SK-N-SH (cell line): ENCODE measurements around the gene TSSK2. TPM values are rescaled to one million over a fixed set of nuclear protein-coding genes. Genes with fewer than 3 reads are reported as not detected.

Experiments used
- CTCF ChIA-PET: fragments of 300-600, 350-600 bp; formaldehyde crosslinking; extraction: SDS; loops from one replicate; lab custom pipeline; 2021; lab: Yijun Ruan, JAX
- POLR2A ChIA-PET: fragments of 350-600 bp; sonication (Branson Sonifier 250); formaldehyde crosslinking; extraction: SDS; loops from one replicate; lab custom pipeline; 2020; ENCODE audit warnings: antibody characterized with exemption, inconsistent platforms; lab: Yijun Ruan, JAX
- DNase-seq: peaks from one replicate; pipeline ENCODE4 v3.0.0; 2012
- H2AFZ ChIP-seq: fragments of 200-600 bp; sonication (generic); 2 replicates; pipeline ENCODE4 v1.8.1; 2016; ENCODE audit warnings: antibody characterized with exemption, mild to moderate bottlenecking, low read depth
- H3F3A ChIP-seq: fragments of 200-600 bp; sonication (generic); replicated peaks from 2 replicates; pipeline ENCODE3; 2016; ENCODE audit warnings: antibody characterized with exemption, mild to moderate bottlenecking; ENCODE audit not compliant: insufficient read depth
- H3K27ac ChIP-seq, 2 experiments: fragments of 200-500 bp in 1 of 2; fragments of 200-600 bp in 1 of 2; sonication (Bioruptor generic) in 1 of 2; sonication (generic), shearing (Covaris generic) in 1 of 2; 2 replicates each; pipeline versions ENCODE4 v1.5.1 to v1.6.1; 2014 to 2016; ENCODE audit warnings: low read depth in 2 of 2, inconsistent platforms in 1 of 2, low read length in 1 of 2, mild to moderate bottlenecking in 1 of 2, mixed read lengths in 1 of 2
- H3K27me3 ChIP-seq: fragments of 200-600 bp; sonication (generic), shearing (Covaris generic); 2 replicates; pipeline ENCODE4 v1.6.1; 2016; ENCODE audit warnings: mixed run types; ENCODE audit not compliant: insufficient read depth
- H3K36me3 ChIP-seq, 2 experiments: fragments of 200-500 bp in 1 of 2; fragments of 200-600 bp in 1 of 2; sonication (Bioruptor generic) in 1 of 2; sonication (generic) in 1 of 2; replicated peaks in 1 of 2; 2 replicates each; pipeline versions ENCODE3 to v1.5.1; 2014 to 2016; ENCODE audit warnings: low read length in 1 of 2, mild to moderate bottlenecking in 1 of 2; ENCODE audit not compliant: insufficient read depth in 2 of 2, control insufficient read depth in 1 of 2
- H3K4me1 ChIP-seq, 2 experiments: fragments of 200-500 bp in 1 of 2; fragments of 200-600 bp in 1 of 2; sonication (Bioruptor generic) in 1 of 2; sonication (generic), shearing (Covaris generic) in 1 of 2; 2 replicates each; pipeline versions ENCODE4 v1.5.1 to v1.6.1; 2014 to 2016; ENCODE audit warnings: low read depth in 1 of 2, low read length in 1 of 2, mixed run types in 1 of 2; ENCODE audit not compliant: insufficient read depth in 2 of 2, control insufficient read depth in 1 of 2
- H3K4me2 ChIP-seq: fragments of 200-600 bp; sonication (generic), shearing (Covaris generic); 2 replicates; pipeline ENCODE4 v1.6.1; 2017; ENCODE audit warnings: mixed run types
- H3K4me3 ChIP-seq, 2 experiments: fragments of 200-500 bp in 1 of 2; fragments of 200-600 bp in 1 of 2; sonication (Bioruptor generic) in 1 of 2; sonication (generic), shearing (Covaris generic) in 1 of 2; 2 replicates each; pipeline versions ENCODE4 v1.5.1 to v1.8.1; 2014 to 2016; ENCODE audit warnings: low read depth in 2 of 2, inconsistent platforms in 1 of 2, low read length in 1 of 2, mild to moderate bottlenecking in 1 of 2, mixed read lengths in 1 of 2, moderate library complexity in 1 of 2
- H3K79me2 ChIP-seq: fragments of 200-600 bp; sonication (generic); 2 replicates; pipeline ENCODE4 v1.8.1; 2017; ENCODE audit warnings: mild to moderate bottlenecking; ENCODE audit not compliant: insufficient read depth
- H3K9ac ChIP-seq: fragments of 200-600 bp; sonication (generic); 2 replicates; pipeline ENCODE4 v1.6.1; 2017; ENCODE audit warnings: mixed run types
- H3K9me2 ChIP-seq: fragments of 200-600 bp; sonication (generic); 2 replicates; pipeline ENCODE4 v1.6.1; 2017; ENCODE audit warnings: mixed run types
- H3K9me3 ChIP-seq: fragments of 200-600 bp; sonication (generic); 2 replicates; pipeline ENCODE4 v1.6.1; 2017; ENCODE audit warnings: mixed run types, mild to moderate bottlenecking, moderate library complexity
- H4K20me1 ChIP-seq: fragments of 200-600 bp; sonication (generic); 2 replicates; pipeline ENCODE4 v1.6.1; 2017; ENCODE audit warnings: mild to moderate bottlenecking, mixed run types; ENCODE audit not compliant: insufficient read depth
- CTCF ChIP-seq: fragments of 200-600 bp; sonication (generic); IDR thresholded peaks from 2 replicates; pipeline ENCODE4 v1.6.1; 2017; ENCODE audit warnings: antibody characterized with exemption, mild to moderate bottlenecking, moderate library complexity
- EZH2phosphoT487 ChIP-seq: fragments of 200-600 bp; sonication (generic); IDR thresholded peaks from 2 replicates; pipeline ENCODE4 v1.6.1; 2017; ENCODE audit warnings: low read depth, mixed run types, mild to moderate bottlenecking, antibody characterized with exemption, moderate library complexity, borderline replicate concordance
- FOSL2 ChIP-seq: IDR thresholded peaks from 2 replicates; pipeline ENCODE4 v1.4.0; 2012; ENCODE audit warnings: low read depth, mild to moderate bottlenecking, moderate library complexity, borderline replicate concordance
- GATA2 ChIP-seq: sonication (generic); formaldehyde crosslinking; IDR thresholded peaks from 2 replicates; pipeline ENCODE4 v1.5.0; 2020; ENCODE audit warnings: mild to moderate bottlenecking, missing genetic modification reagents
- IRF3 ChIP-seq: fragments of 150-350 bp; IDR thresholded peaks from 2 replicates; pipeline ENCODE4 v1.6.1; 2016; ENCODE audit warnings: mild to moderate bottlenecking, low read depth, low read length
- JUND ChIP-seq: IDR thresholded peaks from 2 replicates; pipeline ENCODE4 v1.4.0; 2012
- MXI1 ChIP-seq: IDR thresholded peaks from 2 replicates; pipeline ENCODE4 v1.6.1; 2012; ENCODE audit warnings: mild to moderate bottlenecking, low read depth, low read length, improper control_type of control experiment
- NFIC ChIP-seq: IDR thresholded peaks from 2 replicates; pipeline ENCODE4 v1.4.0; 2012; ENCODE audit warnings: borderline replicate concordance
- NRF1 ChIP-seq: IDR thresholded peaks from 2 replicates; pipeline ENCODE4 v1.6.1; 2012; ENCODE audit warnings: low read depth, mild to moderate bottlenecking, low read length
- RAD21 ChIP-seq: IDR thresholded peaks from 2 replicates; pipeline ENCODE4 v1.6.1; 2012; ENCODE audit warnings: mild to moderate bottlenecking, low read length
- RFX5 ChIP-seq: IDR thresholded peaks from 2 replicates; pipeline ENCODE4 v1.6.1; 2012; ENCODE audit warnings: mild to moderate bottlenecking, improper control_type of control experiment, low read length
- RXRA ChIP-seq: IDR thresholded peaks from 2 replicates; pipeline ENCODE4 v1.4.0; 2012; ENCODE audit warnings: low read depth, mild to moderate bottlenecking, borderline replicate concordance
- TAF1 ChIP-seq: IDR thresholded peaks from 2 replicates; pipeline ENCODE4 v1.6.1; 2012; ENCODE audit warnings: low read depth, mild to moderate bottlenecking, low read length, moderate library complexity, borderline replicate concordance
- ZBTB33 ChIP-seq: IDR thresholded peaks from 2 replicates; pipeline ENCODE4 v1.4.0; 2012; ENCODE audit warnings: low read depth, borderline replicate concordance
- WGBS: methylation state at CpG from one replicate; pipeline ENCODE4 v1.1.6; 2017; ENCODE audit warnings: low lambda C conversion rate; 5-methylcytosine and 5-hydroxymethylcytosine counted together
- polyA plus RNA-seq, 3 experiments: library from polyadenylated mRNA; depleted of rRNA; stranded (reverse); fragments of >200 nt; gene quantifications; 2 replicates each; pipeline ENCODE4 v1.2.3, GENCODE V29; 2012
- TF ChIP-seq, protein P1 (sequence below): IDR thresholded peaks from 2 replicates; pipeline ENCODE4; 2012
- TF ChIP-seq, protein P2 (sequence below): IDR thresholded peaks from 2 replicates; pipeline ENCODE4 v1.6.1; 2012; ENCODE audit warnings: mild to moderate bottlenecking, low read depth, low read length, moderate library complexity

Gene TSSK2
- polyA plus RNA-seq, 1 of the 3 experiments (the other 2 are of a cell fraction), result not detected

GRCh38 chr22:19127329-19128008, 3.6 kb upstream of the TSSK2 start:
- Histone ChIP-seq H3K36me3 (peaks cover under 1 to 4% of the 10 kb centered on the region in 2 experiments), H3K4me1 (peaks cover 0 to 6% of the 10 kb centered on the region in 2 experiments; a peak in 1 of 4 replicates), H3K4me2 (no peak overlapping the region), H4K20me1 (no peaks in the 10 kb centered on the region), H3K79me2 (no peaks in the 10 kb centered on the region), H3K9ac (no peak overlapping the region), H3K27ac (no peak overlapping the region), H3K9me3 (no peaks in the 10 kb centered on the region), H2AFZ (no peak overlapping the region), H3K4me3 (no peak overlapping the region), H3K27me3 (no peaks in the 10 kb centered on the region), H3F3A (no peaks in the 10 kb centered on the region), H3K9me2 (no peaks in the 10 kb centered on the region)
- ChIA-PET CTCF (interaction anchor here (2.1 kb wide), 1 partner anchor 17 kb away, joined by 14 read pairs; the partner anchor contains the start of gene ESS2), POLR2A (interaction anchor here (0.6 kb wide), 1 partner anchor 107 kb away, joined by 3 read pairs; no protein-coding TSS in a partner anchor)
- 86% methylated on average over 8 of the region's 16 CpGs for WGBS
- no peak for DNase-seq
- TF ChIP-seq NFIC (no peak), GATA2 (CRISPR knock-in tag) (no peak), MXI1 (no peak), TAF1 (no peak), RFX5 (no peak), JUND (no peak), NRF1 (no peak), ZBTB33 (no peak), RAD21 (no peak), CTCF (no peak), FOSL2 (no peak), EZH2phosphoT487 (no peak), RXRA (no peak), IRF3 (no peak)
- TF ChIP-seq, protein P1, sequence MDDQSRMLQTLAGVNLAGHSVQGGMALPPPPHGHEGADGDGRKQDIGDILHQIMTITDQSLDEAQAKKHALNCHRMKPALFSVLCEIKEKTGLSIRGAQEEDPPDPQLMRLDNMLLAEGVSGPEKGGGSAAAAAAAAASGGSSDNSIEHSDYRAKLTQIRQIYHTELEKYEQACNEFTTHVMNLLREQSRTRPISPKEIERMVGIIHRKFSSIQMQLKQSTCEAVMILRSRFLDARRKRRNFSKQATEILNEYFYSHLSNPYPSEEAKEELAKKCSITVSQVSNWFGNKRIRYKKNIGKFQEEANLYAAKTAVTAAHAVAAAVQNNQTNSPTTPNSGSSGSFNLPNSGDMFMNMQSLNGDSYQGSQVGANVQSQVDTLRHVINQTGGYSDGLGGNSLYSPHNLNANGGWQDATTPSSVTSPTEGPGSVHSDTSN, result no peak
- TF ChIP-seq, protein P2, sequence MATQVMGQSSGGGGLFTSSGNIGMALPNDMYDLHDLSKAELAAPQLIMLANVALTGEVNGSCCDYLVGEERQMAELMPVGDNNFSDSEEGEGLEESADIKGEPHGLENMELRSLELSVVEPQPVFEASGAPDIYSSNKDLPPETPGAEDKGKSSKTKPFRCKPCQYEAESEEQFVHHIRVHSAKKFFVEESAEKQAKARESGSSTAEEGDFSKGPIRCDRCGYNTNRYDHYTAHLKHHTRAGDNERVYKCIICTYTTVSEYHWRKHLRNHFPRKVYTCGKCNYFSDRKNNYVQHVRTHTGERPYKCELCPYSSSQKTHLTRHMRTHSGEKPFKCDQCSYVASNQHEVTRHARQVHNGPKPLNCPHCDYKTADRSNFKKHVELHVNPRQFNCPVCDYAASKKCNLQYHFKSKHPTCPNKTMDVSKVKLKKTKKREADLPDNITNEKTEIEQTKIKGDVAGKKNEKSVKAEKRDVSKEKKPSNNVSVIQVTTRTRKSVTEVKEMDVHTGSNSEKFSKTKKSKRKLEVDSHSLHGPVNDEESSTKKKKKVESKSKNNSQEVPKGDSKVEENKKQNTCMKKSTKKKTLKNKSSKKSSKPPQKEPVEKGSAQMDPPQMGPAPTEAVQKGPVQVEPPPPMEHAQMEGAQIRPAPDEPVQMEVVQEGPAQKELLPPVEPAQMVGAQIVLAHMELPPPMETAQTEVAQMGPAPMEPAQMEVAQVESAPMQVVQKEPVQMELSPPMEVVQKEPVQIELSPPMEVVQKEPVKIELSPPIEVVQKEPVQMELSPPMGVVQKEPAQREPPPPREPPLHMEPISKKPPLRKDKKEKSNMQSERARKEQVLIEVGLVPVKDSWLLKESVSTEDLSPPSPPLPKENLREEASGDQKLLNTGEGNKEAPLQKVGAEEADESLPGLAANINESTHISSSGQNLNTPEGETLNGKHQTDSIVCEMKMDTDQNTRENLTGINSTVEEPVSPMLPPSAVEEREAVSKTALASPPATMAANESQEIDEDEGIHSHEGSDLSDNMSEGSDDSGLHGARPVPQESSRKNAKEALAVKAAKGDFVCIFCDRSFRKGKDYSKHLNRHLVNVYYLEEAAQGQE, result no peak
